Adipose tissue (tissue), 3 donors: ENCODE results near the gene RIOK1. TPM values are rescaled to one million over a fixed set of nuclear protein-coding genes. Genes with fewer than 3 reads are reported as not detected.

ENCODE experiments used
- H3K27ac ChIP-seq: one replicate; pipeline ENCODE4 v1.5.1; 2013; ENCODE audit warnings: low read depth, low read length
- WGBS, 3 donors: extraction: QIAGEN DNeasy Blood & Tissue Kit; methylation state at CpG; one replicate each; pipeline ENCODE4 v1.1.7; 2013; 5-methylcytosine and 5-hydroxymethylcytosine counted together
- polyA plus RNA-seq, 3 donors: library from polyadenylated mRNA; stranded (reverse); fragments of 200-250 nt; gene quantifications; one replicate each; pipeline ENCODE4 v1.2.3, GENCODE V29; 2013
- donor health status: healthy with polysubstance abuse.
- donor health status: Bipolar disorder and iron deficiency.
- donor health status: healthy.

The RIOK1 gene
- polyA plus RNA-seq, 3 donors, result 7.2 to 19.9 (median 17.3) TPM

- WGBS, 3 donors, result 79 to 82% (median 81%) methylated on average over 4 of the region's 4 CpGs
- H3K27ac ChIP-seq, result no peak overlapping the region
Observed at GRCh38 chr6:7461416-7461815, 71.8 kb downstream of the RIOK1 start.

DNA sequence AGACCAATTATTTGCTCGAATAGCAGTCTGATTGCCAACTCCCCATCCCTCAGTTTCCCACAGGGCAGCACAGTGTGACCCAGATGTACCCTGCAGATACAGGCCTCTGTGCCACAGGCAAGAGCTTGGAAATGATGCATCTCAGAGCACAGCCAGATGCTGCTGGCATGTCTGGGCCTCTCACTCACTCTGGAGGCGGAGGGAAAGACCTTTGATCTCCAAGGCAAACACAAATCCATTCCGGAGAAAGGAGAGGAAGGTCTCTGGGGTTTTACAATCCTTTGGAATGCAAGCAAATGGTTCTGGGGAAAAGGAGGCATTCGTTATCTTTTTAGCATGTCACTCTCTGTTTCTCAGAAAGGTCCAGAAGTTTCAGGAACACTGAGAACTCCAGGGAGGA lies 74.2 kb downstream of the RIOK1 start:
- no peak overlapping the region for H3K27ac ChIP-seq
- WGBS, 3 donors, result 29 to 54% (median 48%) methylated on average over 4 of the region's 4 CpGs

GRCh38 chr6:7467007-7467897 lies 77.6 kb downstream of the RIOK1 start:
- WGBS, 3 donors, result 51 to 56% (median 55%) methylated on average over 13 of the region's 13 CpGs
- H3K27ac ChIP-seq, result no peak overlapping the region

Other genes with a start within 250 kb of the RIOK1 start
- 10 to 100 TPM; 23.4 to 47.6 (median 33.2) TPM for gene SSR1, start 76.6 kb upstream of the RIOK1 start, polyA plus RNA-seq
- not detected for gene CAGE1, start 66 bp upstream of the RIOK1 start, polyA plus RNA-seq
- gene DSP, start 151.9 kb downstream of the RIOK1 start, polyA plus RNA-seq, result 10 to 100 TPM in 1 of 3 donors, 1 to 10 TPM in 2; 2.0 to 51.7 (median 3.3) TPM
- gene SNRNP48, start 200.4 kb downstream of the RIOK1 start, polyA plus RNA-seq, result 1 to 10 TPM; 4.0 to 6.5 (median 6.5) TPM